Esophagus squamous epithelium (tissue), 4 donors: ENCODE measurements around the gene PLCB1.

Source experiments
- CTCF ChIP-seq, 6 experiments: fragments of 450-650 bp in 4 of 6; fragments of 200-600 bp in 2 of 6; sonication (generic) in 2 of 6; IDR thresholded peaks; one replicate each; pipeline ENCODE4 v1.5.1; 2016 to 2019; ENCODE audit warnings: antibody characterized with exemption in 6 of 6, mild to moderate bottlenecking in 4 of 6, moderate library complexity in 4 of 6
- POLR2A ChIP-seq, 4 donors: fragments of 450-650 bp; IDR thresholded peaks; one replicate each; pipeline ENCODE4 v1.6.1; 2017; ENCODE audit warnings: antibody characterized with exemption in 4 of 4, mild to moderate bottlenecking in 4 of 4, moderate library complexity in 3 of 4

DNA sequence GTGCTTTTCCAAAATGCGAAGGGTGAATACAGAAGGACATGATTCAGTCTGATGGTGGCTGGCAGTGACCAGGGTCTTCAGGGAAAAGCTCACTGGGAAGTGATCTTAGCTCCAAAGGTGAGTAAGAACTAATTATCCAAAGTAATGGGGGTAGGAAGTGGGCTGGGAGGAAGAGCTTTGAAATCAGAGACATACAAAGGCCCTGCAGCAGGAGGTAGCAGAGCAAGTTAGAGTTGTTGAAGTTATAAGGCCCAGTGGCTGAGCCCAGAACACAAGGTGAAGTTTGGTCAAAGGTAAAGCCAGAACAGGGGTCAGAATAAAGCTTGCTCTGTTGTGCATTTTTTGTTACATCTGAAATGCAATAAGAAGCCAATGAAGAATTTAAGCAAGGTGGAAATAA lies 81.2 kb downstream of the PLCB1 start:
- TF ChIP-seq POLR2A (IDR thresholded peaks at IDR 0.05): no peak
- no peak for TF ChIP-seq CTCF (IDR thresholded peaks at IDR 0.05)
